Liver (tissue), 9 donors: Measurements from ENCODE around the gene ENTHD1. TPM values are rescaled to one million over a fixed set of nuclear protein-coding genes. Genes with fewer than 3 reads are reported as not detected.
"Not testable (repeated sequence)": the region's sequence is repeated elsewhere in the genome, so short reads cannot be mapped to it uniquely, and the experiment has no call there.

Experiments
- DNase-seq: peaks from one replicate; pipeline ENCODE4 v3.0.0-alpha.2; 2017; ENCODE audit warnings: low spot score
- H3K27ac ChIP-seq, 2 donors: one replicate each; pipeline ENCODE4 v1.7.0; 2013; ENCODE audit warnings: inconsistent platforms in 2 of 2, low read length in 2 of 2, control low read depth in 1 of 2, low read depth in 1 of 2, mild to moderate bottlenecking in 1 of 2
- H3K27me3 ChIP-seq, 4 donors: one replicate each; pipeline versions ENCODE4 v1.6.1 to v1.7.0; 2013; ENCODE audit warnings: low read length in 3 of 4, inconsistent platforms in 1 of 4, mild to moderate bottlenecking in 1 of 4, moderate library complexity in 1 of 4; ENCODE audit not compliant: control insufficient read depth in 4 of 4, insufficient read depth in 4 of 4
- H3K36me3 ChIP-seq, 4 donors: one replicate each; pipeline versions ENCODE4 v1.6.1 to v1.7.0; 2013; ENCODE audit warnings: low read length in 3 of 4, mild to moderate bottlenecking in 3 of 4, low read depth in 1 of 4, moderate library complexity in 1 of 4; ENCODE audit not compliant: control insufficient read depth in 4 of 4, insufficient read depth in 3 of 4
- H3K4me1 ChIP-seq, 4 donors: one replicate each; pipeline versions ENCODE4 v1.6.1 to v1.7.0; 2013; ENCODE audit warnings: low read length in 3 of 4, mild to moderate bottlenecking in 3 of 4, moderate library complexity in 1 of 4; ENCODE audit not compliant: control insufficient read depth in 4 of 4, insufficient read depth in 4 of 4
- H3K4me3 ChIP-seq, 3 donors: one replicate each; pipeline versions ENCODE4 v1.6.1 to v1.7.0; 2013; ENCODE audit warnings: low read length in 3 of 3, control low read depth in 1 of 3, low read depth in 1 of 3, mild to moderate bottlenecking in 1 of 3
- H3K9ac ChIP-seq, 2 donors: one replicate each; pipeline ENCODE4 v1.7.0; 2013; ENCODE audit warnings: low read length in 2 of 2, mild to moderate bottlenecking in 2 of 2, moderate library complexity in 2 of 2, control low read depth in 1 of 2, low read depth in 1 of 2
- H3K9me3 ChIP-seq, 4 donors: one replicate each; pipeline versions ENCODE4 v1.6.1 to v1.7.0; 2013; ENCODE audit warnings: low read length in 3 of 4; ENCODE audit not compliant: control insufficient read depth in 4 of 4
- EGR1 ChIP-seq, 2 donors: IDR thresholded peaks; 2 replicates each; pipeline ENCODE4 v1.6.1; 2016 to 2018; ENCODE audit warnings: antibody characterized with exemption in 2 of 2, low read depth in 2 of 2
- FOXA2 ChIP-seq: IDR thresholded peaks from 2 replicates; pipeline ENCODE4 v1.6.1; 2016; ENCODE audit warnings: antibody characterized with exemption
- GABPA ChIP-seq, 2 donors: IDR thresholded peaks in 1 of 2; conservative IDR thresholded peaks in 1 of 2; 2 replicates each; pipeline ENCODE4 v1.6.1; 2016; ENCODE audit warnings: antibody characterized with exemption in 2 of 2, mild to moderate bottlenecking in 1 of 2, moderate library complexity in 1 of 2
- HNF4A ChIP-seq, 2 donors: conservative IDR thresholded peaks; 2 replicates each; pipeline ENCODE4 v1.6.1; 2016; ENCODE audit warnings: antibody characterized with exemption in 2 of 2, mild to moderate bottlenecking in 2 of 2
- JUND ChIP-seq, 2 donors: IDR thresholded peaks; 2 replicates each; pipeline ENCODE4 v1.6.1; 2016; ENCODE audit warnings: antibody characterized with exemption in 2 of 2
- RXRA ChIP-seq, 2 donors: IDR thresholded peaks; 2 replicates each; pipeline ENCODE4 v1.6.1; 2017 to 2018; ENCODE audit warnings: antibody characterized with exemption in 2 of 2, mild to moderate bottlenecking in 1 of 2
- SP1 ChIP-seq: IDR thresholded peaks from 2 replicates; pipeline ENCODE4 v1.6.1; 2018; ENCODE audit warnings: antibody characterized with exemption, mild to moderate bottlenecking
- TAF1 ChIP-seq: conservative IDR thresholded peaks from 2 replicates; pipeline ENCODE4 v1.6.1; 2016; ENCODE audit warnings: antibody characterized with exemption, mild to moderate bottlenecking
- YY1 ChIP-seq: IDR thresholded peaks from 2 replicates; pipeline ENCODE4 v1.6.1; 2016; ENCODE audit warnings: antibody characterized with exemption, mild to moderate bottlenecking
- WGBS: extraction: QIAGEN DNeasy Blood & Tissue Kit; methylation state at CpG from one replicate; pipeline ENCODE4 v1.1.7; 2013; 5-methylcytosine and 5-hydroxymethylcytosine counted together
- polyA plus RNA-seq, 2 donors: library from polyadenylated mRNA; stranded (reverse) in 1 of 2; unstranded in 1 of 2; fragments of 200-250 nt in 1 of 2; fragments of >200 nt in 1 of 2; fragmentation: Nextera tagmentation in 1 of 2; extraction: Ambion mirVana in 1 of 2; gene quantifications; one replicate each; pipeline versions ENCODE4 v1.2.1 to v1.2.3, GENCODE V29; 2013 to 2015
- total RNA-seq, 2 donors: library from RNA; depleted of rRNA; stranded (reverse); fragments of >200 nt; gene quantifications; one replicate each; pipeline ENCODE4 v1.2.3, GENCODE V29; 2014
- donor health status: healthy.
- donor health status: healthy.
- donor health status: healthy.
- donor health status: healthy.
- donor health status: healthy.

Gene ENTHD1
- total and polyA plus RNA-seq, 4 donors, result not detected

- Histone ChIP-seq H3K4me1 (no peaks in the 10 kb centered on the region), H3K9me3 (no peaks in the 10 kb centered on the region), H3K27me3 (peaks cover 0 to 5% (median 0%) of the 10 kb centered on the region in 4 donors), H3K4me3 (no peak overlapping the region), H3K36me3 (no peaks in the 10 kb centered on the region), H3K27ac (no peak overlapping the region), H3K9ac (no peak overlapping the region)
- no peak for DNase-seq
- TF ChIP-seq GABPA (IDR thresholded peaks at IDR 0.05 in 1 of 2, conservative IDR thresholded peaks at IDR 0.05 in 1 of 2) (no peak), YY1 (no peak), RXRA (IDR thresholded peaks at IDR 0.05) (no peak), EGR1 (IDR thresholded peaks at IDR 0.05; ENCODE audit: low read depth in 2 of 2) (no peak), TAF1 (no peak), JUND (IDR thresholded peaks at IDR 0.05) (no peak), HNF4A (conservative IDR thresholded peaks at IDR 0.05) (no peak), FOXA2 (no peak)
These were observed 12.8 kb downstream of the ENTHD1 start for GRCh38 chr22:39880722-39881121.

GRCh38 chr22:39877079-39877845, 16.3 kb downstream of the ENTHD1 start:
- H3K27me3 ChIP-seq, result peaks cover 0 to 9% (median 0%) of the 10 kb centered on the region in 4 donors
- no peak overlapping the region for H3K4me3 ChIP-seq
- no peak overlapping the region for H3K9ac ChIP-seq
- no peaks in the 10 kb centered on the region for H3K9me3 ChIP-seq
- no peak for DNase-seq
- no peaks in the 10 kb centered on the region for H3K36me3 ChIP-seq
- no peak for TF ChIP-seq SP1
- H3K4me1 ChIP-seq, result no peaks in the 10 kb centered on the region
- H3K27ac ChIP-seq, result no peak overlapping the region
- WGBS, result 65% methylated on average over 6 of the region's 6 CpGs

GRCh38 chr22:39875176-39875885, 18.2 kb downstream of the ENTHD1 start:
- 83% methylated on average over 38 of the region's 42 CpGs for WGBS
- DNase-seq, result not testable (repeated sequence)

GRCh38 chr22:39873965-39874364, 19.6 kb downstream of the ENTHD1 start:
- no peak overlapping the region for H3K9ac ChIP-seq
- DNase-seq, result no peak
- no peak overlapping the region for H3K27ac ChIP-seq
- no peak for TF ChIP-seq TAF1
- no peaks in the 10 kb centered on the region for H3K36me3 ChIP-seq
- WGBS, result 57% methylated on average over 1 of the region's 1 CpG
- H3K9me3 ChIP-seq, result peaks cover 0 to 2% (median 0%) of the 10 kb centered on the region in 4 donors
- H3K4me3 ChIP-seq, result no peak overlapping the region
- H3K27me3 ChIP-seq, result peaks cover 0 to 9% (median 0%) of the 10 kb centered on the region in 4 donors
- H3K4me1 ChIP-seq, result no peaks in the 10 kb centered on the region

More at GRCh38 chr22:39875176-39875885, 18.2 kb downstream of the ENTHD1 start:
- H3K4me3 ChIP-seq, H3K4me1 ChIP-seq, H3K9me3 ChIP-seq, H3K27ac ChIP-seq, H3K27me3 ChIP-seq, H3K9ac ChIP-seq, H3K36me3 ChIP-seq: not testable (repeated sequence)
